GM18870 (cell line): ENCODE measurements around the gene EBF4.
"Not testable (repeated sequence)": the region's sequence is repeated elsewhere in the genome, so short reads cannot be mapped to it uniquely, and the experiment has no call there.

Source experiments
- ATAC-seq: cut with Tn5 transposase; IDR thresholded peaks from one replicate; pipeline ENCODE4 v1.9.1; 2021; ENCODE audit warnings: moderate library complexity; ENCODE audit not compliant: unreplicated experiment

Gene EBF4

DNA sequence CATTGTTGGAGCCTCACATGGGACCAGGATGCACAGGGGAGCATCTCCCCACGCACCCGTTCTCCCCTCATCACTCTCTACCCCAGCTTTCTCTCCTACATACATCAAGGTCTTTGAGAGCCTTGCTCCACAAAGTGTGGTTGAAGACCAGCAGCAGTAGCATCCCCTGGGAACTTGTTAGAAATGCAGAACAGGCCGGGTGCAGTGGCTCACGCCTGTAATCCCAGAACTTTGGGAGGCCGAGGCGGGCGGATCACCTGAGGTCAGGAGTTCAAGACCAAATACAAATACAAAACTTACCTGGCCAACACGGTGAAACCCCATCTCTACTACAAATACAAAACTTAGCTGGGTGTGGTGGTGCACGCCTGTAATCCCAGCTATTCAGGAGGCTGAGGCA is 115.3 kb downstream of the EBF4 start:
- not testable (repeated sequence) for ATAC-seq

DNA sequence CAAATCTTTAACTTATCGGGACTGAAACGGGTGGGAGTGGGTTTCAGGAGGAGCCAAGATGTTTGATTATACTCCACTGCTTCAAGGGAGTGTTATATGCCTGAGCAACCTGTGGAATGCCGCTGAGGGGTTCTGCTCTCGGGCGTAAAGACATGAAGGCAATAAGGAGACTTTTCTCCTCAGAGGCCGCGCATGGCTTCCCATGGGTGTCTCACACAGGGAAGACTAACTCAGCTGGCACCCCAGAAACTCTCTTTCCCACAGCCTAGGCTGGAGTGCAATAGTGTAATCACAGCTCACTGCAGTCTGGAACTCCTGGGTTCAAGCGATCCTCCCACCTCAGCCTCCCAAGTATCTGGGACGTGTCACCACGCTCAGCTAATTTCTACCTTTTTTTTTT is 117.1 kb downstream of the EBF4 start:
- no peak for ATAC-seq
